GM21528 (cell line): ENCODE measurements around the gene PRKAG2.
"Not testable (repeated sequence)": the region's sequence is repeated elsewhere in the genome, so short reads cannot be mapped to it uniquely, and the experiment has no call there.

ENCODE experiments used
- ATAC-seq: cut with Tn5 transposase; IDR thresholded peaks from one replicate; pipeline ENCODE4 v1.9.1; 2021; ENCODE audit warnings: mild to moderate bottlenecking, moderate library complexity; ENCODE audit not compliant: unreplicated experiment, low FRiP score

The PRKAG2 gene

DNA sequence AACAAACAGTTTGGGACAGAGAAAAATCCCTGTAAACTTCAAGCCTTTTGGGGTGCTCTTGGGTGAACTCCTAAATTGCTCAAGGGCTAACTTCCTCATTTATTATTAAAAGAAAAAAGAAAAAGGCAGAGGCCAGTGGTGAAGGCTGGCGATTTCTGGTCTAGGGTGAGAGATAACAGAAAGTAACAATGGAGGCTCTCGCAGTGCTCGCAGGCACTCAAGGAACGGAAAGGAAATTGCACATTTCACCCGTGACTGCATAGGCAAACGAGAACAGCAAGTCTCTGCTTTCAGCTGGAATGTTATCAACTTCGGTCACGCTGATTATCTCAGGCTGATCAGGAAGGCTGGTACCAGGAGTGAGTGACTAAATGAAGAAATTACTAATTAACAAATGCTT lies 70.7 kb downstream of the PRKAG2 start:
- no peak for ATAC-seq

DNA sequence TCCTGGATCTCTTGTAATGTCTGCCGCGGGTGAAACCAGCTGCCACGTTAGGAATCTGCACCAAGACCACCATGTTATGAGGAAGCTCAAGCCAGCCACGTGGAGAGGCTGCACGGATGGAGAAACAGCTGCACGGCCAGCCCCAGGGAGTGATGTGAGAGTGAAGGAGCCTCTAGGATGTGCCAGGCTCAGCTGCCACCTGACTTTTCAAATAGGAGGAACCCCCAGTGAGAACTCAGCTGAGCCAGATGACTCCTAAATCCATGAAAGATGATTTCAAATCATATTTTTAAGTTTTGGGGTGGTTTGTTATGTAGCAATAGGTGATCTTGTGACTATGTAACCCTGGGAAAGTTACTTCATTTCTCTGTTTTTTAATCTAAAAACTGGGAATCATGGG lies 71.7 kb downstream of the PRKAG2 start:
- no peak for ATAC-seq

- ATAC-seq, result no peak
Measured at GRCh38 chr7:151804756-151805155, 72.2 kb downstream of the PRKAG2 start.

DNA sequence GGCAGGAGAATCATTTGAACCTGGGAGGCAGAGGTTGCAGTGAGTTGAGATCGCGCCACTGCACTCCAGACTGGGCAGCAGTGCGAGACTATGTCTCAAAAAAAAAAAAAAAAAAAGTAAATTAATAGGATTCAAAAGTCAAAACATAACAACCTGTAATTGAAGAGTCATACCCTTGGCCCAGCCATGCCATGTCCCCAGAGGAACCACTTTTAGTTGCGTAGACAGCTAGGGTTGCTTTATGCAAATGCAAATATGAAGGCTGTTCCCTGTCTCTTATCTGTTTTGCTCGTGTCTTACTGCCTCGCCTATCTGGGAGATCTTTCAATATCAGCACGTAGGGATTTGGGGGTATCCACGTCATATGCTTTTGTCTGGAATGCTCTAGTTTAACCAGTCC lies 73.1 kb downstream of the PRKAG2 start:
- ATAC-seq, result no peak

GRCh38 chr7:151802469-151802846 lies 74.5 kb downstream of the PRKAG2 start:
- no peak for ATAC-seq

DNA sequence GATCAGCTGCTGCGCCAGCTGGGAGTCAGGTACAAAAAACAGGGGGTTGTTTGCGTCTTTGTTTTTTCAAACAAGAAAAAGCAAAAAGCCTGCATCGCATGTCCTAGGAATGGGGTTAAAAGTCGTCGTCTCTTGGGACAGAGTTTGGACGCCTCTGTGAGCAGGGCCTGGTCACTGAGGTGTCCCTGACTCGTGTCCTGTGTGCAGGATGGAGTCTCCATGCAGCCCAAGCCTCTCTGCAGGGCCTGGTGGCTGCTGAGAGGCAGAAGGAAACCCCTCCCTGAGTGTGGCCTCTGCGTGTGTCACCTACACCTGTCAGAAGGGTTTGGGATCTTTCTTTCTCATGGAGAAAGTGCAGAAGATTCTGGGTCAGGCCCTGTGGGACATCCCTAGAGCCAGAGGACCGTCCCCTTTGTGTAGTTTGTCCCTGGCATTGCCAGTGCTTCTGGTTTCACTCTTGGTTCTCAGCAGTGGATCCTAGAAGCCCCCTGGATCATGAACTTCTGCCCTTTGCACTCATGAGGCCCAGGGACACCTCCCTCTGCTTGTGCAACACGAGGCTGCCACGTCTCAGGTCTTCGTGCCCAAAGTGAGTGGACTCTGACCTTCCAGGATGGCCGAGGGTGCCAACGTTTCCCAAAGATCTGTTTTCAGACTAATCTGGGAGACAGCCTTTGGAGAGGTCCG lies 75.0 kb downstream of the PRKAG2 start:
- ATAC-seq, result no peak

- ATAC-seq, result no peak
Measured at GRCh38 chr7:151801291-151801690, 75.6 kb downstream of the PRKAG2 start.

- no peak for ATAC-seq
Measured at GRCh38 chr7:151800861-151801260, 76.1 kb downstream of the PRKAG2 start.

- ATAC-seq, result no peak
Measured at GRCh38 chr7:151800391-151800790, 76.5 kb downstream of the PRKAG2 start.

GRCh38 chr7:151799506-151799905 lies 77.4 kb downstream of the PRKAG2 start:
- no peak for ATAC-seq

DNA sequence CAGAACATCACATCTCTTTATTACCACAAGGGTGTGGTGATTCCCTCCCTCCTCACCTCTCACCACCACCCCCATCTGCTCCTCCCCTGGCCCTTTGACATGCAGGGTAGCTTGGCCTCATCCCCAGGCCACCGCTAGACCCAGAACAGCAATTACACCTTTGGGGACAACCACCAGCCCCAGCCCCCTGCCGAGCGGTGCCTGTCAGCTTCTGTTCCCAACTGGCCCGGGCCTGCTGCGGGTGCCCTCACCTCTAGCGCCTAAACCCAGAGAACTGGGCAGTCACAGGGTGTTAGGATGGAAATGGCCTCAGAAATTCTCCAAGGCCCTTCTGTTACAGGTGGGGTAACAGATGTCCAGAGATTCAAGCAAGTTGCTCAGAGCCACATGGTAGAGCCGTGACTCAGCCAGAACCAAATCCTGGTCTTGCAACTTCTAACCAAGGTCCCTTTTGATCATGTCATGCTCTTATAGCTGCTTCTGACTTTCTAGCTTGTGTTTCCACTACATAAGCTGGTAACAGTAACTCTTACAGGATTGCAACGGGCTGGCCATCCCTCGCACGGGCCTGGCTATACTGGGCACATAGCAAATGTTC lies 78.0 kb downstream of the PRKAG2 start:
- no peak for ATAC-seq

GRCh38 chr7:151797667-151798307 lies 79.1 kb downstream of the PRKAG2 start:
- not testable (repeated sequence) for ATAC-seq

GRCh38 chr7:151796871-151797537 lies 79.9 kb downstream of the PRKAG2 start:
- ATAC-seq, result no peak

DNA sequence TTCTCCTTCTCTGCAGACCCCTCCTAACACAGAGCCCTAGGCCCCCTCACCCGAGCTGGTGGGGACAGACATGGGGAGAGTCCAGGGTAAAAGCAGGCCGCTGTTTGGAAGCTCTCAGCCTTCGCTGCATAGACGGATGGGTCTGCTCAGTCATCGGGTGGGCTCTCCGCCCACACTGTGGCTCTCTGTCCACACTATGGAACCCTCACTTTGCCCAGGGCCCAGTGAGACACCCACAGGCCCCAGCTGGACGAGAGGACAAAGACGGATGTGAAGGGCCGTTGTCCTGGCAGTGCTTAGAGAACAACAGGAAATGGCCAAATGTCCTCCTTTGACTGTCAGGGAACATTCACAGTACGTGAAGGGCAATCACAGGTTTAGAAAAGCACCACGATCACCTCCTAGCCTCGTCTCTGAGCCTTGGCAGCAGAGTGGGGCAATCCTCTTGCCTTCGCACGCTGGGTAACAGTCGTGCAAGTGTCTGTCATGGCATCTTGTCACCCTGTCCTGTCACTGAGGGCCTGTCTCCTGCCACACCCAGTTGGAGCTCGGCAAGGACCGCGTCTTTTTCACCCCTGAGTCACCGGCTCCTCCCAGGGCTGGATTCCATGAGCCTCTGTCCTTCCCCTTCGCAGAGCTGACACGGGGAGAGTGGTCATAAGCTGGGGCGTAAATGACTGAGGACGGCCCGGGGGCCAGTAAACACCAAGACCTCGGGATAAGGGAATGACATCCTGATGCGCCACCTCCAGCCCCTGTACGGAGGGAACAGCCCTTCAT lies 80.6 kb downstream of the PRKAG2 start:
- no peak for ATAC-seq

- ATAC-seq, result no peak
Measured at GRCh38 chr7:151795168-151795811, 81.6 kb downstream of the PRKAG2 start.

DNA sequence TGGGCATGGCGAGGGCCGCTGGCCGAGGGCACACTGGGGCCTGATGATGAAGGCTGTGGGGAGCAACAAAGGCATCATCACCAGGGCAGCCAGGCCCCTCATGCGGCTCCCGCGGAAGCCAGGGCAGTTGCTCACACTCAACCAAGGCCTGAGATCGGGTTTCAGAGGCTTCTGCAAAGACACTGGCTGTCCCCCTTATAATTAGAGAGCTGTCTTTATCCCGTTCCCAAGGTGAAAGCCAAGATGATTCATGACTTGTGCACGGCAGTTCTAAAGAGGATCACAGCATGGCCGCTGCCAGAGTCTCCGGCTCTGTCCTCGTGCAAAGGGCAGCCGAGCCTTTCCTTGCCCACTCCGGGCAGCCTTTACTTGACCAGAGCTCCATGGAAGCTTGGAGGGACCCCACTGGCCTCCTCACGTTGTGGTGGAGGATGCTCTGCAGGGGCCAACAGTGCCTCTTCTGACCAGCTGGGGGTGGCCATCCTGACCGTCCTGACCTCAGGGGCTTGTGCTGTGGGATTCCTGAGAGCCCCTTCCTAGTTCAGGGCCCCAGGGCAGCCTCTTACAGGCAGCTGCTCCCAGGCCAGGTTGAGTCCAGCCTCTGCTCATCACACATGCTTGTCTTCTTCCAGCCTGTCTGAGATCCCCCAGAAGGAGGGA lies 82.3 kb downstream of the PRKAG2 start:
- no peak for ATAC-seq

DNA sequence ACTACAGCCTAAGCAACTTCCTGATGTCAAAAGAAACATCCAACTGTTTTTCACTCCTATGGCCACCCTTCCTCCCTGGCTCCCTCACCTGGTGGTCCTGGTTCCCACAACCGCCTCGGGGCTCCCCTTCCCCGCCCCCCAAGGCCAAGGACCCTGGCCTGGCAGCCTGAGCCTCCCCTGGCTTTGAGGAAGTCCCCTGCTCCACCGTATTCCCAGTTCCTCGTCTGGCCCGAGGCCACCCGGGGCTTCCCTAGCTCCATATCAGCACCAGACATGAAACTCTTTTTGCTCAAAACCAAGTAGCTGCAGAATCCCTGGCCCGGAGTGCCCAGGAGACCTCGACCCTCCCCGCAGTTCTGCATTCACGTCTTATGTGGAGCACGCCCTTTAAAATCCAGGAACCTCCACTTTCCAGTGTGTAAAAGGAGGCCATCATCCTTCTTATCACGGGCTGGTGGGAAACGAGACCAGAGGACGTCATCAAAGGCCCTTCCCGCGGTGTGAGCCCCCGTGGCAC lies 82.9 kb downstream of the PRKAG2 start:
- no peak for ATAC-seq

GRCh38 chr7:151793531-151793951 lies 83.4 kb downstream of the PRKAG2 start:
- no peak for ATAC-seq

DNA sequence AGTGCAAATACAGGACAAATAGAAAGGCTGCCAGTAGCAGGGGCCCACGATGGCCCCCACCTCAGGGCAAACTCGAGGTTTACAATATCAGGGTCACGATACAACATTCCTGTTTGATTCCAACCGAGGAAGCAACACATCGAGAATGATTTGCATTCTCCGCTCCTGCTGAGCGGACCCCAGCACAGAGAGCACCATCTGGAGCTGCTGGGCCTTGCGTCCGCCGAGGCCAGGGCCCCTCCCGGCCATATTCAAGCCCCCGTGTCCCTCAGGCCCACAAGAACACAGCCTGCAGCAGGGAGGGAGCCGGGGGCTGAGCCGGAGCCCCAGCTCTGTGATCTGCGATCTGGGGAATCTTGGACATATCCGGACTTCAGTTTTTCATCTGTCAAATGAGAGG lies 84.3 kb downstream of the PRKAG2 start:
- ATAC-seq, result no peak
